Measurements from ENCODE around the gene PIGR. TPM values are rescaled to one million over a fixed set of nuclear protein-coding genes. Genes with fewer than 3 reads are reported as not detected.

PIGR gene
- total and polyA plus RNA-seq, 12 donors: under 0.01 to 3.4 (median 0.55) TPM; not detected in 2

GRCh38 chr1:206935491-206936067 is 10.7 kb downstream of the PIGR start:
- peak in 5 of 6 experiments; percentile 22 to 54 (median 40) for TF ChIP-seq CTCF (IDR thresholded peaks at IDR 0.05)
- no peak for TF ChIP-seq POLR2A (IDR thresholded peaks at IDR 0.05)
- H3K36me3 ChIP-seq (replicated peaks in 1 of 2): no peaks in the 10 kb centered on the region
- H3K4me1 ChIP-seq (replicated peaks in 1 of 2): no peaks in the 10 kb centered on the region
- H3K9me3 ChIP-seq (replicated peaks in 1 of 3): no peaks in the 10 kb centered on the region
- WGBS, 4 donors: 75 to 83% (median 80%) methylated on average over 12 to 19 of the region's 19 CpGs
- no peak overlapping the region for H3K4me3 ChIP-seq
- H3K27ac ChIP-seq: no peak overlapping the region
- DNase-seq: peak in 2 of 7 donors; percentile 33 to 42
- intact Hi-C loops (cut with DNase I): no loop called here
- no peaks in the 10 kb centered on the region for H3K27me3 ChIP-seq

GRCh38 chr1:206933333-206933945 is 12.8 kb downstream of the PIGR start:
- H3K4me3 ChIP-seq: no peak overlapping the region
- H3K27me3 ChIP-seq: no peaks in the 10 kb centered on the region
- 70 to 77% (median 76%) methylated on average over 6 to 8 of the region's 8 CpGs for WGBS, 4 donors
- TF ChIP-seq POLR2A (IDR thresholded peaks at IDR 0.05) (no peak), CTCF (IDR thresholded peaks at IDR 0.05) (peak; percentile 6 to 44 (median 28))
- H3K27ac ChIP-seq: no peak overlapping the region
- peak in 5 of 7 donors; percentile 36 to 62 (median 56) for DNase-seq
- intact Hi-C loops (cut with DNase I): no loop called here
- no peaks in the 10 kb centered on the region for H3K9me3 ChIP-seq (replicated peaks in 1 of 3)
- no peaks in the 10 kb centered on the region for H3K36me3 ChIP-seq (replicated peaks in 1 of 2)
- no peaks in the 10 kb centered on the region for H3K4me1 ChIP-seq (replicated peaks in 1 of 2)

DNA sequence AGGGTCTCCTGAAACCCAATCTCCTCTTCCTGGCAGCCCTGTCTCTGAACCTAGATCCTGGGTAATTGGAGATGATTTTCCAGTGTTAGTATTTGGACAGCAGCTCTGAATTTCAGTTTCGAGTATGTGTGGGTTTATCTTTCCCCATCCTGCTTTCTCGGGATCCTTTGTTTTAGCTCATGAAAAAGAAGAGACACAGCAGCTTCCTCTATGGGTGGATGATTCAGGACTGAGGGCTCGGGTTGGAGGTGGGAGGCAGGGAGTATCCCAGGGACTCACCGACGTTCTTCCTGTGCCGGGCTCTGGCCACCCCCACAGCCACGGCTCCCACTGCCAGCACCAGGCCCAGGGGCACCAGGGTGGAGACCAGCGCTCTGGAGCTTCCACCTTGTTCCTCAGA is 14.1 kb downstream of the PIGR start:
- no peaks in the 10 kb centered on the region for H3K9me3 ChIP-seq (replicated peaks in 1 of 3)
- intact Hi-C loops (cut with DNase I): no loop called here
- H3K4me1 ChIP-seq (replicated peaks in 1 of 2): no peaks in the 10 kb centered on the region
- no peak overlapping the region for H3K27ac ChIP-seq
- no peak for DNase-seq
- no peaks in the 10 kb centered on the region for H3K27me3 ChIP-seq
- TF ChIP-seq POLR2A (IDR thresholded peaks at IDR 0.05): no peak
- TF ChIP-seq CTCF (IDR thresholded peaks at IDR 0.05): no peak
- H3K36me3 ChIP-seq (replicated peaks in 1 of 2): no peaks in the 10 kb centered on the region
- WGBS, 4 donors: 58 to 74% (median 67%) methylated on average over 3 to 8 of the region's 8 CpGs
- no peak overlapping the region for H3K4me3 ChIP-seq

DNA sequence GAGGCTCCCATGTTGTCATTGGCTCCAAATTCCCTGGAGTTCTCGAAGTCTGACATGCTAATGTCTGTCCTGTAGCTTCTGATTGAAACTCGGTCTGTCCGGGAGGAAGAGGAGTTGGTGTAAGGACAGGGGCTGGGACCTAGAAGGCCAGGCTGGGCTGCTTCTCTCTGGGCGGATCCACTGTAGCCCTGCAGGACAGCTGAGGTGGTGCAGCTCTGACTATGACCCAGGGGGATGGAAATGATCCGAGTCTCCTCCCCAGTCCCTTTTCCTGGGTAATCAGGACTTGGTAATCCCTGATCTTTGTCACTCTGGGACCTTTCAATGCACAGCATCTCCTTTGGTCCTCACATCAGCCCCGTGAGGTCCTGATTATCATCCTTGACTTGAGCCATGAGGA is 14.6 kb downstream of the PIGR start:
- H3K27ac ChIP-seq: no peak overlapping the region
- H3K9me3 ChIP-seq (replicated peaks in 1 of 3): no peaks in the 10 kb centered on the region
- no peak for TF ChIP-seq CTCF (IDR thresholded peaks at IDR 0.05)
- TF ChIP-seq POLR2A (IDR thresholded peaks at IDR 0.05): no peak
- no peaks in the 10 kb centered on the region for H3K27me3 ChIP-seq
- DNase-seq: no peak
- no peak overlapping the region for H3K4me3 ChIP-seq
- 66 to 87% (median 84%) methylated on average over 5 to 6 of the region's 6 CpGs for WGBS, 4 donors
- no peaks in the 10 kb centered on the region for H3K4me1 ChIP-seq (replicated peaks in 1 of 2)
- intact Hi-C loops (cut with DNase I): no loop called here
- H3K36me3 ChIP-seq (replicated peaks in 1 of 2): no peaks in the 10 kb centered on the region

Data from adrenal gland (tissue), 12 donors.